ENCODE data around the gene KIF26A.

DNA sequence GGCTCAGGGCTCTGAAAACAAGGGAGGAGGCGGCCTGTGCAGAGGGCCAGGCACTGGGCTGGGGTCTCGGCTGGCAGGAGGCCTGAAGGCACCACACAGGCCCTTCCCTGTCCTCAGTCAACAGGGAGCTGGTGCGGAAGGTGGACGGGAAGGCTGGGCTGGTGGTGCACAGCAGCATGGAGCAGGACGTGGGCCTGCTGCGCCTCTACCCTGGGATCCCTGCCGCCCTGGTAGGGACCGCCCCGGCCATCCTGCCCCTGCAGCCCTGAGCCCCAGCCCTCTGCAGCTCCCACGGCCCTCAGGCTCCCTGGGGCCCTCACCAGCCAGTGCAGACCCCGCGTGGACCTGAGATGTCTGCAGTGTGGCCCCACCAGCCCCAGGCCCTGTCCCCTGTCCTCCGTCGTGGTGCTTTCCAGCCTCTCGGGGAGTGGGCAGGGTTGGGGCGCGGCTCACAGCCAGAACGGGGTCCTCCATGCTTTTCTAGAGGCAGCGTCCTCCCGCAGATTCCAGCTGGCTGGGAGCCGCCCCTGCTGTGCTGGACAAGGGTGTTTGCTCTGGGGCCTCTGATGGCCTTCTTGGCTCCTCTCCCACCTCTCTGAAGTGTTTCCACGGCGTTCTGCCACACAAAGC lies 34.8 kb upstream of the KIF26A start:
- TF ChIP-seq, protein P1, sequence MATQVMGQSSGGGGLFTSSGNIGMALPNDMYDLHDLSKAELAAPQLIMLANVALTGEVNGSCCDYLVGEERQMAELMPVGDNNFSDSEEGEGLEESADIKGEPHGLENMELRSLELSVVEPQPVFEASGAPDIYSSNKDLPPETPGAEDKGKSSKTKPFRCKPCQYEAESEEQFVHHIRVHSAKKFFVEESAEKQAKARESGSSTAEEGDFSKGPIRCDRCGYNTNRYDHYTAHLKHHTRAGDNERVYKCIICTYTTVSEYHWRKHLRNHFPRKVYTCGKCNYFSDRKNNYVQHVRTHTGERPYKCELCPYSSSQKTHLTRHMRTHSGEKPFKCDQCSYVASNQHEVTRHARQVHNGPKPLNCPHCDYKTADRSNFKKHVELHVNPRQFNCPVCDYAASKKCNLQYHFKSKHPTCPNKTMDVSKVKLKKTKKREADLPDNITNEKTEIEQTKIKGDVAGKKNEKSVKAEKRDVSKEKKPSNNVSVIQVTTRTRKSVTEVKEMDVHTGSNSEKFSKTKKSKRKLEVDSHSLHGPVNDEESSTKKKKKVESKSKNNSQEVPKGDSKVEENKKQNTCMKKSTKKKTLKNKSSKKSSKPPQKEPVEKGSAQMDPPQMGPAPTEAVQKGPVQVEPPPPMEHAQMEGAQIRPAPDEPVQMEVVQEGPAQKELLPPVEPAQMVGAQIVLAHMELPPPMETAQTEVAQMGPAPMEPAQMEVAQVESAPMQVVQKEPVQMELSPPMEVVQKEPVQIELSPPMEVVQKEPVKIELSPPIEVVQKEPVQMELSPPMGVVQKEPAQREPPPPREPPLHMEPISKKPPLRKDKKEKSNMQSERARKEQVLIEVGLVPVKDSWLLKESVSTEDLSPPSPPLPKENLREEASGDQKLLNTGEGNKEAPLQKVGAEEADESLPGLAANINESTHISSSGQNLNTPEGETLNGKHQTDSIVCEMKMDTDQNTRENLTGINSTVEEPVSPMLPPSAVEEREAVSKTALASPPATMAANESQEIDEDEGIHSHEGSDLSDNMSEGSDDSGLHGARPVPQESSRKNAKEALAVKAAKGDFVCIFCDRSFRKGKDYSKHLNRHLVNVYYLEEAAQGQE (IDR thresholded peaks at IDR 0.05; ENCODE audit: borderline replicate concordance), result no peak
- TF ChIP-seq, protein P2, sequence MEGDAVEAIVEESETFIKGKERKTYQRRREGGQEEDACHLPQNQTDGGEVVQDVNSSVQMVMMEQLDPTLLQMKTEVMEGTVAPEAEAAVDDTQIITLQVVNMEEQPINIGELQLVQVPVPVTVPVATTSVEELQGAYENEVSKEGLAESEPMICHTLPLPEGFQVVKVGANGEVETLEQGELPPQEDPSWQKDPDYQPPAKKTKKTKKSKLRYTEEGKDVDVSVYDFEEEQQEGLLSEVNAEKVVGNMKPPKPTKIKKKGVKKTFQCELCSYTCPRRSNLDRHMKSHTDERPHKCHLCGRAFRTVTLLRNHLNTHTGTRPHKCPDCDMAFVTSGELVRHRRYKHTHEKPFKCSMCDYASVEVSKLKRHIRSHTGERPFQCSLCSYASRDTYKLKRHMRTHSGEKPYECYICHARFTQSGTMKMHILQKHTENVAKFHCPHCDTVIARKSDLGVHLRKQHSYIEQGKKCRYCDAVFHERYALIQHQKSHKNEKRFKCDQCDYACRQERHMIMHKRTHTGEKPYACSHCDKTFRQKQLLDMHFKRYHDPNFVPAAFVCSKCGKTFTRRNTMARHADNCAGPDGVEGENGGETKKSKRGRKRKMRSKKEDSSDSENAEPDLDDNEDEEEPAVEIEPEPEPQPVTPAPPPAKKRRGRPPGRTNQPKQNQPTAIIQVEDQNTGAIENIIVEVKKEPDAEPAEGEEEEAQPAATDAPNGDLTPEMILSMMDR (IDR thresholded peaks at IDR 0.05; ENCODE audit: poor library complexity, severe bottlenecking), result no peak
- no peak for TF ChIP-seq TAF1 (IDR thresholded peaks at IDR 0.05; ENCODE audit: low read depth)
- no peak for TF ChIP-seq POLR2AphosphoS5 (IDR thresholded peaks at IDR 0.05)
- no peak for TF ChIP-seq MXI1 (conservative IDR thresholded peaks at IDR 0.05; ENCODE audit: poor library complexity, severe bottlenecking)
- no peak for TF ChIP-seq SMC3 (conservative IDR thresholded peaks at IDR 0.05; ENCODE audit: poor library complexity)
- no peak for TF ChIP-seq EZH2 (IDR thresholded peaks at IDR 0.05; ENCODE audit: borderline replicate concordance, insufficient read depth, low read length, poor library complexity, severe bottlenecking)
